Measurements from ENCODE around the gene SLC5A2. TPM values are rescaled to one million over a fixed set of nuclear protein-coding genes. Genes with fewer than 3 reads are reported as not detected.
A peak's percentile ranks its signal among the peaks of the same experiment; 100 is the strongest.
"Not testable (repeated sequence)": the region's sequence is repeated elsewhere in the genome, so short reads cannot be mapped to it uniquely, and the experiment has no call there.

The SLC5A2 gene
- total RNA-seq, 1 donor, result under 0.01 TPM

DNA sequence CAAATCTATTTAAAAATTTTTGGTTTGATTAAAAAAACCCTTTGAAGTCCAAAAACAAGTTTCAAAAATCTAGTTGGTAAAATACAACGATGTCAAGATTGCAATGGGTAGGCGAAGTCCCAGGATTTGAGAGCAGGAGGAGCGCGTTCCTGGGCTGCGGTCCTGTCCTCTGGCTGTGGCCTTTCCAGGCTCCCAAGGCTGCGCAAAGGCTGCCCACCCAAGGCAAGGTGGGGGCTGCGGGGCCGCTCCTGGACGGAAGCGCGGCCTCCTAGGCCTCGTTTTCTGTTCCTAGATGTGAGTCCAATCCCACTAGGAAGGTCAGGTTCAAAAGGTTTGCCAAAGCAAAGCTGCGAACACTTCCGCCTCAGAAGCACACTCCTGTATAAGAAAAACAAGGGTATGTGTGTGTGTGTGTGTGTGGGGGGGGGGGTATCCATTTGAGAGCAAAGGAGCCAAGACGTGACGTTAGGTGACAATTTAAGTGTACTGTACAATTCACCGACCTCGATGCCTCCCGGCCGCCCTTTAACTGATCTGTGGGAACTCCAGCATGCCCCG lies 54.0 kb downstream of the SLC5A2 start:
- H3K4me3 ChIP-seq (ENCODE audit: low read depth, low read length), result no peak overlapping the region
- TF ChIP-seq, protein P1, sequence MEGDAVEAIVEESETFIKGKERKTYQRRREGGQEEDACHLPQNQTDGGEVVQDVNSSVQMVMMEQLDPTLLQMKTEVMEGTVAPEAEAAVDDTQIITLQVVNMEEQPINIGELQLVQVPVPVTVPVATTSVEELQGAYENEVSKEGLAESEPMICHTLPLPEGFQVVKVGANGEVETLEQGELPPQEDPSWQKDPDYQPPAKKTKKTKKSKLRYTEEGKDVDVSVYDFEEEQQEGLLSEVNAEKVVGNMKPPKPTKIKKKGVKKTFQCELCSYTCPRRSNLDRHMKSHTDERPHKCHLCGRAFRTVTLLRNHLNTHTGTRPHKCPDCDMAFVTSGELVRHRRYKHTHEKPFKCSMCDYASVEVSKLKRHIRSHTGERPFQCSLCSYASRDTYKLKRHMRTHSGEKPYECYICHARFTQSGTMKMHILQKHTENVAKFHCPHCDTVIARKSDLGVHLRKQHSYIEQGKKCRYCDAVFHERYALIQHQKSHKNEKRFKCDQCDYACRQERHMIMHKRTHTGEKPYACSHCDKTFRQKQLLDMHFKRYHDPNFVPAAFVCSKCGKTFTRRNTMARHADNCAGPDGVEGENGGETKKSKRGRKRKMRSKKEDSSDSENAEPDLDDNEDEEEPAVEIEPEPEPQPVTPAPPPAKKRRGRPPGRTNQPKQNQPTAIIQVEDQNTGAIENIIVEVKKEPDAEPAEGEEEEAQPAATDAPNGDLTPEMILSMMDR (IDR thresholded peaks at IDR 0.05; ENCODE audit: insufficient read depth, low read depth, low read length), result no peak
- DNase-seq (ENCODE audit: low read depth), result no peak

DNA sequence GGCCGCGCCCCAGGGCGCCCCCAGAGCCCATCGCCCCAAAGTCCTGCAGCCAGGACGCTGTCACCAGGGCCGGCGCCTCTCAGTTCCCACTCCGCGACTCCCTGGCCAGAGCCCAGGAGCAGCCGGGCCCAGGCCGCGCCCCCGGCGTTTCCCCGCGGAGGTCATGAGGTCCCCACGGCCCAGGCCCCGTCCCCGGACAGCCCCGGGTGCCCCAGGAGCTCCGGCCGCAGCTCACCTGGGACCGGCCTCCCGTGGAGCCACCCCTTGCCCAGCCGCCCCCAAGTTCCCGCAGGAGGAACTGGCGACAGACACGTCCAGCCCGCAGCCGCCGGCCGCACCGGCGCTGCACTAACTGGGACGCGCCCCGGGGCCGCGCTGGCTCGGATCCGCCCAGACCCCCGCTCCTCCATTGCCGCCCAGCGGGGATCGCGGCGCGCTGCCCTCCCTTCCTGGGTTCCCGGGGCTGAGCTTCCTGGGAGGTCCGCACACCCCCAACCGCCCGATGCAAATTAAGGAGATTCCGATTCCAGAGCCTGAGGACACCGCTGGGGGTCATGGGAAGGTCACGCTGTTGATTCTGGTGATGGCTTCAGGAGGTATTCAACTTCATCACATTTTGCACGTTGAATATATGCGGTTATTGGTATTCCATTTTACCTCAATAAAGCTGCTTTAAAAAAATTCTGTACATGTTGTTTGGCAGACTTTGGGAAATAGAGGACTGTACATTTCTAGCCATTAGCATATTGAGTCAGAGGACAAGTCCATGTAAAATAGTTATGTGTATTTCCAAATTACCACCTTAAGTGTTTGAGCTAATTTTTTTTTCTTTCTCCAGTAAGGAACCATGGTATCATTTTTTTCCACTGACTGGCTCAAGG lies 54.7 kb downstream of the SLC5A2 start:
- peak overlapping the region; percentile 9 for H3K4me3 ChIP-seq (ENCODE audit: low read depth, low read length)
- no peak for DNase-seq (ENCODE audit: low read depth)
- TF ChIP-seq, protein P1 (IDR thresholded peaks at IDR 0.05; ENCODE audit: insufficient read depth, low read depth, low read length), result no peak

- H3K4me3 ChIP-seq (ENCODE audit: low read depth, low read length); DNase-seq (ENCODE audit: low read depth): not testable (repeated sequence)
These were observed 55.3 kb downstream of the SLC5A2 start for GRCh38 chr16:31538243-31538598.

GRCh38 chr16:31539762-31540161 lies 56.8 kb downstream of the SLC5A2 start:
- DNase-seq (ENCODE audit: low read depth); H3K4me3 ChIP-seq (ENCODE audit: low read depth, low read length): not testable (repeated sequence)

Other genes with a start within 250 kb of the SLC5A2 start
- gene ITGAM, start 223.1 kb upstream of the SLC5A2 start, total RNA-seq, result not detected in 2 replicates
- gene ITGAX, start 127.9 kb upstream of the SLC5A2 start, total RNA-seq, result not detected in 2 replicates
- gene ITGAD, start 89.8 kb upstream of the SLC5A2 start, total RNA-seq, result not detected in 2 replicates
- gene COX6A2, start 54.8 kb upstream of the SLC5A2 start, total RNA-seq, result not detected in 2 replicates
- gene ZNF843, start 40.3 kb upstream of the SLC5A2 start, total RNA-seq, result 0.43 and 0.64 TPM in 2 replicates
- gene ARMC5, start 23.6 kb upstream of the SLC5A2 start, total RNA-seq, result 8.6 and 10.3 TPM in 2 replicates
- gene TGFB1I1, start 11.0 kb upstream of the SLC5A2 start, total RNA-seq, result 121 and 153 TPM in 2 replicates
- gene RUSF1, start 25.3 kb downstream of the SLC5A2 start, total RNA-seq, result 52.2 and 56.7 TPM in 2 replicates
- not detected in 2 replicates for gene AHSP, start 44.8 kb downstream of the SLC5A2 start, total RNA-seq

All from fibroblast of villous mesenchyme (primary cell).